ENCODE results near the gene LYPLAL1. TPM values are rescaled to one million over a fixed set of nuclear protein-coding genes. Genes with fewer than 3 reads are reported as not detected.

LYPLAL1 gene
- total RNA-seq, 1 donor from 2014 or later: 25.6 TPM

- no peak overlapping the region for H2AFZ ChIP-seq (ENCODE audit: low read depth, low read length)
- no peak for FAIRE-seq
Observed at GRCh38 chr1:219172821-219173220, 857 bp upstream of the LYPLAL1 start.

GRCh38 chr1:219173434-219173757 lies 282 bp upstream of the LYPLAL1 start:
- TF ChIP-seq CTCF (IDR thresholded peaks at IDR 0.05; ENCODE audit: insufficient read depth, low read depth, low read length) (no peak), EZH2 (IDR thresholded peaks at IDR 0.05; ENCODE audit: insufficient read depth, low read length) (no peak)
- Mint-ChIP-seq H3K9me3 (ENCODE audit: unreplicated experiment) (no peaks in the 10 kb centered on the region), H3K4me3 (ENCODE audit: unreplicated experiment) (peak overlapping the region; percentile 99), H3K27me3 (ENCODE audit: low read depth, unreplicated experiment) (no peaks in the 10 kb centered on the region), H3K36me3 (ENCODE audit: low read depth, unreplicated experiment) (peaks cover 2% of the 10 kb centered on the region), H3K4me1 (ENCODE audit: low read depth, unreplicated experiment) (peaks cover 10% of the 10 kb centered on the region), H3K27ac (ENCODE audit: unreplicated experiment) (peak overlapping the region; percentile 64)
- H3K27ac ChIP-seq (ENCODE audit: low read depth, low read length): peak overlapping the region; percentile 94
- peaks cover 17% of the 10 kb centered on the region for H3K4me1 ChIP-seq (ENCODE audit: insufficient read depth, low read length)
- H2AFZ ChIP-seq (ENCODE audit: low read depth, low read length): peak overlapping the region; percentile 62
- H3K9ac ChIP-seq (ENCODE audit: low read length): peak overlapping the region; percentile 92
- DNase-seq (ENCODE audit: low read depth) (no peak), FAIRE-seq (no peak)
- H3K27me3 ChIP-seq (ENCODE audit: insufficient read depth, low read length): no peaks in the 10 kb centered on the region
- H3K4me3 ChIP-seq (ENCODE audit: insufficient read depth, low read depth, low read length): peak overlapping the region; percentile 80
- H3K9me3 ChIP-seq (ENCODE audit: insufficient read depth, low read depth, low read length): no peaks in the 10 kb centered on the region
- peaks cover 30% of the 10 kb centered on the region for H3K79me2 ChIP-seq (ENCODE audit: insufficient read depth, low read length)
- H4K20me1 ChIP-seq (ENCODE audit: insufficient read depth, low read length): no peaks in the 10 kb centered on the region
- peak overlapping the region; percentile 92 for H3K4me2 ChIP-seq (ENCODE audit: low read length)
- H3K36me3 ChIP-seq (ENCODE audit: insufficient read depth, low read length): no peaks in the 10 kb centered on the region

More at GRCh38 chr1:219172821-219173220, 857 bp upstream of the LYPLAL1 start:
- Histone ChIP-seq H3K36me3 (ENCODE audit: insufficient read depth, low read length) (no peaks in the 10 kb centered on the region), H3K79me2 (ENCODE audit: insufficient read depth, low read length) (peaks cover 30% of the 10 kb centered on the region), H3K4me2 (ENCODE audit: low read length) (no peak overlapping the region), H3K9ac (ENCODE audit: low read length) (no peak overlapping the region), H3K27me3 (ENCODE audit: insufficient read depth, low read length) (no peaks in the 10 kb centered on the region), H3K4me1 (ENCODE audit: insufficient read depth, low read length) (peaks cover 17% of the 10 kb centered on the region), H3K27ac (ENCODE audit: low read depth, low read length) (no peak overlapping the region), H3K4me3 (ENCODE audit: insufficient read depth, low read depth, low read length) (no peak overlapping the region), H4K20me1 (ENCODE audit: insufficient read depth, low read length) (no peaks in the 10 kb centered on the region), H3K9me3 (ENCODE audit: insufficient read depth, low read depth, low read length) (no peaks in the 10 kb centered on the region)
- Mint-ChIP-seq H3K4me1 (ENCODE audit: low read depth, unreplicated experiment) (peaks cover 10% of the 10 kb centered on the region), H3K36me3 (ENCODE audit: low read depth, unreplicated experiment) (peaks cover 2% of the 10 kb centered on the region), H3K4me3 (ENCODE audit: unreplicated experiment) (peak overlapping the region; percentile 99), H3K27ac (ENCODE audit: unreplicated experiment) (no peak overlapping the region), H3K27me3 (ENCODE audit: low read depth, unreplicated experiment) (no peaks in the 10 kb centered on the region), H3K9me3 (ENCODE audit: unreplicated experiment) (no peaks in the 10 kb centered on the region)
- no peak for DNase-seq (ENCODE audit: low read depth)
- no peak for TF ChIP-seq CTCF (IDR thresholded peaks at IDR 0.05; ENCODE audit: insufficient read depth, low read depth, low read length)
- no peak for TF ChIP-seq EZH2 (IDR thresholded peaks at IDR 0.05; ENCODE audit: insufficient read depth, low read length)

- Mint-ChIP-seq H3K4me3 (ENCODE audit: unreplicated experiment) (peak overlapping the region; percentile 99), H3K27ac (ENCODE audit: unreplicated experiment) (peak overlapping the region; percentile 93), H3K36me3 (ENCODE audit: low read depth, unreplicated experiment) (peaks cover 2% of the 10 kb centered on the region), H3K9me3 (ENCODE audit: unreplicated experiment) (no peaks in the 10 kb centered on the region), H3K27me3 (ENCODE audit: low read depth, unreplicated experiment) (no peaks in the 10 kb centered on the region), H3K4me1 (ENCODE audit: low read depth, unreplicated experiment) (peaks cover 10% of the 10 kb centered on the region)
- Histone ChIP-seq H3K9ac (ENCODE audit: low read length) (peak overlapping the region; percentile 92), H3K4me3 (ENCODE audit: insufficient read depth, low read depth, low read length) (peak overlapping the region; percentile 80), H4K20me1 (ENCODE audit: insufficient read depth, low read length) (no peaks in the 10 kb centered on the region), H3K36me3 (ENCODE audit: insufficient read depth, low read length) (no peaks in the 10 kb centered on the region), H2AFZ (ENCODE audit: low read depth, low read length) (peak overlapping the region; percentile 27), H3K4me2 (ENCODE audit: low read length) (peak overlapping the region; percentile 92), H3K27ac (ENCODE audit: low read depth, low read length) (peak overlapping the region; percentile 94), H3K9me3 (ENCODE audit: insufficient read depth, low read depth, low read length) (no peaks in the 10 kb centered on the region), H3K27me3 (ENCODE audit: insufficient read depth, low read length) (no peaks in the 10 kb centered on the region), H3K79me2 (ENCODE audit: insufficient read depth, low read length) (peaks cover 30% of the 10 kb centered on the region), H3K4me1 (ENCODE audit: insufficient read depth, low read length) (peaks cover 17% of the 10 kb centered on the region)
- DNase-seq (ENCODE audit: low read depth) (peak; percentile 94), FAIRE-seq (no peak)
- TF ChIP-seq CTCF (IDR thresholded peaks at IDR 0.05; ENCODE audit: insufficient read depth, low read depth, low read length) (no peak), EZH2 (IDR thresholded peaks at IDR 0.05; ENCODE audit: insufficient read depth, low read length) (no peak)
Observed at GRCh38 chr1:219174460-219175211, 958 bp downstream of the LYPLAL1 start.

Data from astrocyte (in vitro differentiated cells and primary cell).